ENCODE data around the gene CANX.
"Not testable (repeated sequence)": the region's sequence is repeated elsewhere in the genome, so short reads cannot be mapped to it uniquely, and the experiment has no call there.

CANX gene

GRCh38 chr5:179700401-179700918 is 1.7 kb downstream of the CANX start:
- DNase-seq, result no peak

- no peak for DNase-seq
These were observed 17.5 kb downstream of the CANX start for GRCh38 chr5:179716286-179716685.

- no peak for DNase-seq
These were observed 21.5 kb downstream of the CANX start for GRCh38 chr5:179720222-179720621.

- no peak for DNase-seq
These were observed 25.4 kb downstream of the CANX start for GRCh38 chr5:179724163-179724562.

- DNase-seq, result no peak
These were observed 28.3 kb downstream of the CANX start for GRCh38 chr5:179727106-179727505.

GRCh38 chr5:179729303-179729702 is 30.5 kb downstream of the CANX start:
- DNase-seq, result no peak

GRCh38 chr5:179729727-179730126 is 31.0 kb downstream of the CANX start:
- no peak for DNase-seq

- DNase-seq, result no peak
These were observed 31.6 kb downstream of the CANX start for GRCh38 chr5:179730356-179730755.

GRCh38 chr5:179730852-179731251 is 32.1 kb downstream of the CANX start:
- DNase-seq, result no peak

GRCh38 chr5:179731791-179732411 is 33.1 kb downstream of the CANX start:
- peak; percentile 66 for DNase-seq

GRCh38 chr5:179732412-179732917 is 33.7 kb downstream of the CANX start, which contains the start of gene MAML1:
Gene MAML1, plus strand, starts transcription at chr5:179732822. Its CDS starts 291 bp downstream, at chr5:179733113.
- DNase-seq, result peak; percentile 98

- DNase-seq, result peak; percentile 74
These were observed 34.4 kb downstream of the CANX start for GRCh38 chr5:179732918-179733771.

- no peak for DNase-seq
These were observed 35.0 kb downstream of the CANX start for GRCh38 chr5:179733772-179734126.

- no peak for DNase-seq
These were observed 35.9 kb downstream of the CANX start for GRCh38 chr5:179734536-179735164.

- no peak for DNase-seq
These were observed 40.0 kb downstream of the CANX start for GRCh38 chr5:179738742-179739141.

GRCh38 chr5:179744106-179744505 is 45.3 kb downstream of the CANX start:
- DNase-seq, result not testable (repeated sequence)

GRCh38 chr5:179746872-179747271 is 48.1 kb downstream of the CANX start:
- no peak for DNase-seq

- no peak for DNase-seq
These were observed 49.0 kb downstream of the CANX start for GRCh38 chr5:179747811-179748210.

- DNase-seq, result no peak
These were observed 51.2 kb downstream of the CANX start for GRCh38 chr5:179749857-179750508.

GRCh38 chr5:179753971-179754370 is 55.2 kb downstream of the CANX start:
- DNase-seq, result no peak

- no peak for DNase-seq
These were observed 56.3 kb downstream of the CANX start for GRCh38 chr5:179755022-179755421.

- no peak for DNase-seq
These were observed 60.2 kb downstream of the CANX start for GRCh38 chr5:179758955-179759354.
